ENCODE data around the gene BLNK.

BLNK gene

DNA sequence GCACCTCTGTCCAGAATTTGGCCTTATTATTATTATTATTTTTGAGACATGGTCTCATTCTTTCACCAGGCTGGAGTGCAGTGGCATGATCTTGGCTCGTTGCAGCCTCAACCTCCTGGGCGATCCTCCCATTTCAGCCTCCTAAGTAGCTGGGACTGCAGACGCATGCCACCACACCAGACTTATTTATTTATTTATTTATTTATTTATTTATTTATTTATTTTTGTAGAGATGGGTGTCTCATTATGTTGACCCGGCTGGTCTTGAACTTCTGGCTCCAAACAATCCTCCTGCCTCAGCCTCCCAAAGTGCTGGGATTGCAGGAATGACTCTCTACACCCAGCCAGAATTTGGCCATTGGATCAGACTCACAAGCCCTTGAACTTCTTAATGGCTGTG, 6.4 kb downstream of the BLNK start (continued):
- TF ChIP-seq ZNF626 (tag by site-specific recombination; IDR thresholded peaks at IDR 0.05) (no peak), SETDB1 (IDR thresholded peaks at IDR 0.05; ENCODE audit: insufficient read length, low read length) (no peak), ZBTB48 (tag by site-specific recombination; IDR thresholded peaks at IDR 0.05) (no peak), ZNF2 (tag by site-specific recombination; IDR thresholded peaks at IDR 0.05) (no peak), ZNF211 (tag by site-specific recombination; IDR thresholded peaks at IDR 0.05; ENCODE audit: low read depth) (no peak), ZNF76 (tag by site-specific recombination; IDR thresholded peaks at IDR 0.05; ENCODE audit: borderline replicate concordance, low read depth) (no peak), ZBTB21 (tag by site-specific recombination; IDR thresholded peaks at IDR 0.05) (peak; percentile 36; the same call in 1 of the 2 replicates), SP2 (tag by site-specific recombination; IDR thresholded peaks at IDR 0.05) (no peak), ZNF292 (tag by site-specific recombination; IDR thresholded peaks at IDR 0.05; ENCODE audit: borderline replicate concordance, low read depth) (peak; percentile 52; the same call in 1 of the 2 replicates), ZNF48 (tag by site-specific recombination; IDR thresholded peaks at IDR 0.05) (no peak), ZNF132 (tag by site-specific recombination; IDR thresholded peaks at IDR 0.05; ENCODE audit: borderline replicate concordance) (no peak), ZNF221 (tag by site-specific recombination; IDR thresholded peaks at IDR 0.05; ENCODE audit: borderline replicate concordance) (no peak), ZNF596 (tag by site-specific recombination; IDR thresholded peaks at IDR 0.05) (no peak), MYNN (tag by site-specific recombination; IDR thresholded peaks at IDR 0.05; ENCODE audit: borderline replicate concordance) (no peak), ZNF707 (tag by site-specific recombination; IDR thresholded peaks at IDR 0.05) (no peak), GLIS1 (tag by site-specific recombination; IDR thresholded peaks at IDR 0.05) (no peak), TRIM28 (IDR thresholded peaks at IDR 0.05; ENCODE audit: borderline replicate concordance, low read length) (no peak)
- TF ChIP-seq, protein P1, sequence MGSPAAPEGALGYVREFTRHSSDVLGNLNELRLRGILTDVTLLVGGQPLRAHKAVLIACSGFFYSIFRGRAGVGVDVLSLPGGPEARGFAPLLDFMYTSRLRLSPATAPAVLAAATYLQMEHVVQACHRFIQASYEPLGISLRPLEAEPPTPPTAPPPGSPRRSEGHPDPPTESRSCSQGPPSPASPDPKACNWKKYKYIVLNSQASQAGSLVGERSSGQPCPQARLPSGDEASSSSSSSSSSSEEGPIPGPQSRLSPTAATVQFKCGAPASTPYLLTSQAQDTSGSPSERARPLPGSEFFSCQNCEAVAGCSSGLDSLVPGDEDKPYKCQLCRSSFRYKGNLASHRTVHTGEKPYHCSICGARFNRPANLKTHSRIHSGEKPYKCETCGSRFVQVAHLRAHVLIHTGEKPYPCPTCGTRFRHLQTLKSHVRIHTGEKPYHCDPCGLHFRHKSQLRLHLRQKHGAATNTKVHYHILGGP (tag by site-specific recombination; IDR thresholded peaks at IDR 0.05) = no peak
- TF ChIP-seq, protein P2, sequence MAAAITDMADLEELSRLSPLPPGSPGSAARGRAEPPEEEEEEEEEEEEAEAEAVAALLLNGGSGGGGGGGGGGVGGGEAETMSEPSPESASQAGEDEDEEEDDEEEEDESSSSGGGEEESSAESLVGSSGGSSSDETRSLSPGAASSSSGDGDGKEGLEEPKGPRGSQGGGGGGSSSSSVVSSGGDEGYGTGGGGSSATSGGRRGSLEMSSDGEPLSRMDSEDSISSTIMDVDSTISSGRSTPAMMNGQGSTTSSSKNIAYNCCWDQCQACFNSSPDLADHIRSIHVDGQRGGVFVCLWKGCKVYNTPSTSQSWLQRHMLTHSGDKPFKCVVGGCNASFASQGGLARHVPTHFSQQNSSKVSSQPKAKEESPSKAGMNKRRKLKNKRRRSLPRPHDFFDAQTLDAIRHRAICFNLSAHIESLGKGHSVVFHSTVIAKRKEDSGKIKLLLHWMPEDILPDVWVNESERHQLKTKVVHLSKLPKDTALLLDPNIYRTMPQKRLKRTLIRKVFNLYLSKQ (tag by site-specific recombination; IDR thresholded peaks at IDR 0.05; ENCODE audit: borderline replicate concordance) = peak; percentile 46; the same call in 1 of the 2 replicates
- TF ChIP-seq, protein P3, sequence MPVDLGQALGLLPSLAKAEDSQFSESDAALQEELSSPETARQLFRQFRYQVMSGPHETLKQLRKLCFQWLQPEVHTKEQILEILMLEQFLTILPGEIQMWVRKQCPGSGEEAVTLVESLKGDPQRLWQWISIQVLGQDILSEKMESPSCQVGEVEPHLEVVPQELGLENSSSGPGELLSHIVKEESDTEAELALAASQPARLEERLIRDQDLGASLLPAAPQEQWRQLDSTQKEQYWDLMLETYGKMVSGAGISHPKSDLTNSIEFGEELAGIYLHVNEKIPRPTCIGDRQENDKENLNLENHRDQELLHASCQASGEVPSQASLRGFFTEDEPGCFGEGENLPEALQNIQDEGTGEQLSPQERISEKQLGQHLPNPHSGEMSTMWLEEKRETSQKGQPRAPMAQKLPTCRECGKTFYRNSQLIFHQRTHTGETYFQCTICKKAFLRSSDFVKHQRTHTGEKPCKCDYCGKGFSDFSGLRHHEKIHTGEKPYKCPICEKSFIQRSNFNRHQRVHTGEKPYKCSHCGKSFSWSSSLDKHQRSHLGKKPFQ (tag by site-specific recombination; IDR thresholded peaks at IDR 0.05) = no peak
- TF ChIP-seq, protein P4, sequence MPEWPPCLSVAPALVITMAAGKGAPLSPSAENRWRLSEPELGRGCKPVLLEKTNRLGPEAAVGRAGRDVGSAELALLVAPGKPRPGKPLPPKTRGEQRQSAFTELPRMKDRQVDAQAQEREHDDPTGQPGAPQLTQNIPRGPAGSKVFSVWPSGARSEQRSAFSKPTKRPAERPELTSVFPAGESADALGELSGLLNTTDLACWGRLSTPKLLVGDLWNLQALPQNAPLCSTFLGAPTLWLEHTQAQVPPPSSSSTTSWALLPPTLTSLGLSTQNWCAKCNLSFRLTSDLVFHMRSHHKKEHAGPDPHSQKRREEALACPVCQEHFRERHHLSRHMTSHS (tag by site-specific recombination; IDR thresholded peaks at IDR 0.05) = no peak
- TF ChIP-seq, protein P5, sequence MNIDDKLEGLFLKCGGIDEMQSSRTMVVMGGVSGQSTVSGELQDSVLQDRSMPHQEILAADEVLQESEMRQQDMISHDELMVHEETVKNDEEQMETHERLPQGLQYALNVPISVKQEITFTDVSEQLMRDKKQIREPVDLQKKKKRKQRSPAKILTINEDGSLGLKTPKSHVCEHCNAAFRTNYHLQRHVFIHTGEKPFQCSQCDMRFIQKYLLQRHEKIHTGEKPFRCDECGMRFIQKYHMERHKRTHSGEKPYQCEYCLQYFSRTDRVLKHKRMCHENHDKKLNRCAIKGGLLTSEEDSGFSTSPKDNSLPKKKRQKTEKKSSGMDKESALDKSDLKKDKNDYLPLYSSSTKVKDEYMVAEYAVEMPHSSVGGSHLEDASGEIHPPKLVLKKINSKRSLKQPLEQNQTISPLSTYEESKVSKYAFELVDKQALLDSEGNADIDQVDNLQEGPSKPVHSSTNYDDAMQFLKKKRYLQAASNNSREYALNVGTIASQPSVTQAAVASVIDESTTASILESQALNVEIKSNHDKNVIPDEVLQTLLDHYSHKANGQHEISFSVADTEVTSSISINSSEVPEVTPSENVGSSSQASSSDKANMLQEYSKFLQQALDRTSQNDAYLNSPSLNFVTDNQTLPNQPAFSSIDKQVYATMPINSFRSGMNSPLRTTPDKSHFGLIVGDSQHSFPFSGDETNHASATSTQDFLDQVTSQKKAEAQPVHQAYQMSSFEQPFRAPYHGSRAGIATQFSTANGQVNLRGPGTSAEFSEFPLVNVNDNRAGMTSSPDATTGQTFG (tag by site-specific recombination; IDR thresholded peaks at IDR 0.05; ENCODE audit: borderline replicate concordance) = no peak
- TF ChIP-seq, protein P6, sequence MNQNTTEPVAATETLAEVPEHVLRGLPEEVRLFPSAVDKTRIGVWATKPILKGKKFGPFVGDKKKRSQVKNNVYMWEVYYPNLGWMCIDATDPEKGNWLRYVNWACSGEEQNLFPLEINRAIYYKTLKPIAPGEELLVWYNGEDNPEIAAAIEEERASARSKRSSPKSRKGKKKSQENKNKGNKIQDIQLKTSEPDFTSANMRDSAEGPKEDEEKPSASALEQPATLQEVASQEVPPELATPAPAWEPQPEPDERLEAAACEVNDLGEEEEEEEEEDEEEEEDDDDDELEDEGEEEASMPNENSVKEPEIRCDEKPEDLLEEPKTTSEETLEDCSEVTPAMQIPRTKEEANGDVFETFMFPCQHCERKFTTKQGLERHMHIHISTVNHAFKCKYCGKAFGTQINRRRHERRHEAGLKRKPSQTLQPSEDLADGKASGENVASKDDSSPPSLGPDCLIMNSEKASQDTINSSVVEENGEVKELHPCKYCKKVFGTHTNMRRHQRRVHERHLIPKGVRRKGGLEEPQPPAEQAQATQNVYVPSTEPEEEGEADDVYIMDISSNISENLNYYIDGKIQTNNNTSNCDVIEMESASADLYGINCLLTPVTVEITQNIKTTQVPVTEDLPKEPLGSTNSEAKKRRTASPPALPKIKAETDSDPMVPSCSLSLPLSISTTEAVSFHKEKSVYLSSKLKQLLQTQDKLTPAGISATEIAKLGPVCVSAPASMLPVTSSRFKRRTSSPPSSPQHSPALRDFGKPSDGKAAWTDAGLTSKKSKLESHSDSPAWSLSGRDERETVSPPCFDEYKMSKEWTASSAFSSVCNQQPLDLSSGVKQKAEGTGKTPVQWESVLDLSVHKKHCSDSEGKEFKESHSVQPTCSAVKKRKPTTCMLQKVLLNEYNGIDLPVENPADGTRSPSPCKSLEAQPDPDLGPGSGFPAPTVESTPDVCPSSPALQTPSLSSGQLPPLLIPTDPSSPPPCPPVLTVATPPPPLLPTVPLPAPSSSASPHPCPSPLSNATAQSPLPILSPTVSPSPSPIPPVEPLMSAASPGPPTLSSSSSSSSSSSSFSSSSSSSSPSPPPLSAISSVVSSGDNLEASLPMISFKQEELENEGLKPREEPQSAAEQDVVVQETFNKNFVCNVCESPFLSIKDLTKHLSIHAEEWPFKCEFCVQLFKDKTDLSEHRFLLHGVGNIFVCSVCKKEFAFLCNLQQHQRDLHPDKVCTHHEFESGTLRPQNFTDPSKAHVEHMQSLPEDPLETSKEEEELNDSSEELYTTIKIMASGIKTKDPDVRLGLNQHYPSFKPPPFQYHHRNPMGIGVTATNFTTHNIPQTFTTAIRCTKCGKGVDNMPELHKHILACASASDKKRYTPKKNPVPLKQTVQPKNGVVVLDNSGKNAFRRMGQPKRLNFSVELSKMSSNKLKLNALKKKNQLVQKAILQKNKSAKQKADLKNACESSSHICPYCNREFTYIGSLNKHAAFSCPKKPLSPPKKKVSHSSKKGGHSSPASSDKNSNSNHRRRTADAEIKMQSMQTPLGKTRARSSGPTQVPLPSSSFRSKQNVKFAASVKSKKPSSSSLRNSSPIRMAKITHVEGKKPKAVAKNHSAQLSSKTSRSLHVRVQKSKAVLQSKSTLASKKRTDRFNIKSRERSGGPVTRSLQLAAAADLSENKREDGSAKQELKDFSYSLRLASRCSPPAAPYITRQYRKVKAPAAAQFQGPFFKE (tag by site-specific recombination; IDR thresholded peaks at IDR 0.05; ENCODE audit: borderline replicate concordance) = no peak
- TF ChIP-seq, protein P7, sequence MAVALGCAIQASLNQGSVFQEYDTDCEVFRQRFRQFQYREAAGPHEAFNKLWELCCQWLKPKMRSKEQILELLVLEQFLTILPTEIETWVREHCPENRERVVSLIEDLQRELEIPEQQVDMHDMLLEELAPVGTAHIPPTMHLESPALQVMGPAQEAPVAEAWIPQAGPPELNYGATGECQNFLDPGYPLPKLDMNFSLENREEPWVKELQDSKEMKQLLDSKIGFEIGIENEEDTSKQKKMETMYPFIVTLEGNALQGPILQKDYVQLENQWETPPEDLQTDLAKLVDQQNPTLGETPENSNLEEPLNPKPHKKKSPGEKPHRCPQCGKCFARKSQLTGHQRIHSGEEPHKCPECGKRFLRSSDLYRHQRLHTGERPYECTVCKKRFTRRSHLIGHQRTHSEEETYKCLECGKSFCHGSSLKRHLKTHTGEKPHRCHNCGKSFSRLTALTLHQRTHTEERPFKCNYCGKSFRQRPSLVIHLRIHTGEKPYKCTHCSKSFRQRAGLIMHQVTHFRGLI (tag by site-specific recombination; IDR thresholded peaks at IDR 0.05) = no peak

Measured in HEK293 (cell line).